GM12878 (cell line): Measurements from ENCODE around the gene TMEM225B. TPM values are rescaled to one million over a fixed set of nuclear protein-coding genes. Genes with fewer than 3 reads are reported as not detected.

Experiments used
- ATAC-seq: fragments of 200-7000 bp; cut with Tn5 transposase; 3 replicates; pipeline ENCODE4 v1.9.1; 2020; ENCODE audit warnings: mild to moderate bottlenecking, moderate library complexity
- BruUV-seq: library from RNA; stranded (reverse); fragments of 400-500 nt; replicated peaks from 2 replicates; lab custom pipeline; 2021; lab: Mats Ljungman, UMichigan
- CTCF ChIA-PET: fragments of 300-600 bp; sonication (Branson Sonifier 250); formaldehyde crosslinking; extraction: SDS; loops from one replicate; lab custom pipeline; 2021; ENCODE audit warnings: inconsistent platforms; lab: Yijun Ruan, JAX
- POLR2A ChIA-PET: fragments of 350-600 bp; formaldehyde crosslinking; extraction: SDS; loops from one replicate; lab custom pipeline; 2021; ENCODE audit warnings: inconsistent platforms; lab: Charles Lee
- RAD21 ChIA-PET: fragments of 300-600 bp; sonication (Branson Sonifier 250); formaldehyde crosslinking; loops from one replicate; lab custom pipeline; 2023; ENCODE audit warnings: antibody characterized with exemption; ENCODE audit not compliant: unreplicated experiment; lab: Charles Lee
- SMC1A ChIA-PET: fragments of 300-600 bp; sonication (Branson Sonifier 250); formaldehyde crosslinking; loops from one replicate; lab custom pipeline; 2023; ENCODE audit not compliant: unreplicated experiment, uncharacterized antibody; lab: Charles Lee
- DNase-seq: peaks from one replicate; pipeline ENCODE4 v3.0.0-alpha.2; 2011; ENCODE audit warnings: low read depth, low spot score
- FAIRE-seq: peaks from 3 replicates; lab custom pipeline; 2011; peaks lifted over from hg19 to GRCh38; lab: Jason Lieb, UNC
- H2AFZ ChIP-seq: 2 replicates; pipeline ENCODE4 v1.6.0; 2011; ENCODE audit warnings: low read depth, low read length, control low read depth; ENCODE audit not compliant: control insufficient read depth
- H3K27ac ChIP-seq: 2 replicates; pipeline ENCODE4 v1.5.1; 2011; ENCODE audit warnings: control low read depth; ENCODE audit not compliant: control insufficient read depth, insufficient read depth
- H3K27me3 ChIP-seq, 2 experiments: replicated peaks in 1 of 2; 2 replicates each; pipeline versions ENCODE4 v1.6.0 to v1.6.1; 2011; ENCODE audit warnings: low read length in 1 of 2; ENCODE audit not compliant: control insufficient read depth in 2 of 2, insufficient read depth in 2 of 2
- H3K36me3 ChIP-seq, 2 experiments: 2 replicates each; pipeline ENCODE4 v1.5.1; 2011; ENCODE audit warnings: low read length in 1 of 2; ENCODE audit not compliant: control insufficient read depth in 2 of 2, insufficient read depth in 2 of 2
- H3K4me1 ChIP-seq: 2 replicates; pipeline ENCODE4 v1.6.1; 2011; ENCODE audit warnings: mild to moderate bottlenecking, low read length, moderate library complexity, mixed read lengths; ENCODE audit not compliant: control insufficient read depth, insufficient read depth
- H3K4me2 ChIP-seq: 2 replicates; pipeline ENCODE4 v1.6.0; 2011; ENCODE audit warnings: control low read depth; ENCODE audit not compliant: control insufficient read depth, insufficient read depth
- H3K4me3 ChIP-seq: fragments of 200-600 bp; sonication (generic); 2 replicates; pipeline ENCODE4 v1.5.1; 2016
- H3K79me2 ChIP-seq: 2 replicates; pipeline ENCODE4 v1.6.0; 2011; ENCODE audit warnings: low read length; ENCODE audit not compliant: control insufficient read depth, insufficient read depth
- H3K9ac ChIP-seq: 2 replicates; pipeline ENCODE4 v1.8.0; 2011; ENCODE audit warnings: low read length, control low read depth, mixed read lengths; ENCODE audit not compliant: control insufficient read depth, insufficient read depth
- H3K9me3 ChIP-seq: replicated peaks from 3 replicates; pipeline ENCODE4 v1.5.1; 2011; ENCODE audit warnings: mild to moderate bottlenecking, low read length; ENCODE audit not compliant: control insufficient read depth, insufficient read depth
- H4K20me1 ChIP-seq: 2 replicates; pipeline ENCODE4 v1.6.0; 2011; ENCODE audit not compliant: control insufficient read depth, insufficient read depth
- CBX3 ChIP-seq: fragments of 200-600 bp; sonication (generic); IDR thresholded peaks from 2 replicates; pipeline ENCODE4 v1.6.1; 2016; ENCODE audit warnings: low read depth, borderline replicate concordance
- CREM ChIP-seq: IDR thresholded peaks from 2 replicates; pipeline ENCODE4 v1.6.1; 2014; ENCODE audit warnings: antibody characterized with exemption, low read depth
- EZH2 ChIP-seq: IDR thresholded peaks from 2 replicates; pipeline ENCODE4 v1.6.1; 2012; ENCODE audit warnings: low read depth, mild to moderate bottlenecking, control low read depth, inconsistent platforms, low read length, borderline replicate concordance; ENCODE audit not compliant: control insufficient read depth
- FOXK2 ChIP-seq: fragments of 450-650 bp; IDR thresholded peaks from 2 replicates; pipeline ENCODE4 v1.6.1; 2017; ENCODE audit warnings: mild to moderate bottlenecking, moderate library complexity
- FOXM1 ChIP-seq: IDR thresholded peaks from 2 replicates; pipeline ENCODE4 v1.6.1; 2012; ENCODE audit warnings: low read depth, mild to moderate bottlenecking, inconsistent platforms, low read length, moderate library complexity
- IRF5 ChIP-seq: fragments of 450-650 bp; IDR thresholded peaks from 2 replicates; pipeline ENCODE4 v1.6.1; 2017; ENCODE audit warnings: borderline replicate concordance
- KDM1A ChIP-seq: fragments of 200-600 bp; sonication (generic); IDR thresholded peaks from 2 replicates; pipeline ENCODE4 v1.6.1; 2016; ENCODE audit warnings: borderline replicate concordance
- NFYA ChIP-seq: IDR thresholded peaks from 2 replicates; pipeline ENCODE4 v1.6.1; 2011; ENCODE audit warnings: low read depth, mild to moderate bottlenecking, low read length, improper control_type of control experiment, borderline replicate concordance
- RAD21 ChIP-seq: IDR thresholded peaks from 2 replicates; pipeline ENCODE4 v1.6.1; 2011; ENCODE audit warnings: mild to moderate bottlenecking, low read depth, low read length, moderate library complexity; ENCODE audit not compliant: insufficient read depth
- SIX5 ChIP-seq: IDR thresholded peaks from 2 replicates; pipeline ENCODE4 v1.6.1; 2011; ENCODE audit warnings: mild to moderate bottlenecking, low read depth, low read length, moderate library complexity; ENCODE audit not compliant: severe bottlenecking
- SRF ChIP-seq, 2 experiments: IDR thresholded peaks; 2 replicates each; pipeline ENCODE4 v1.6.1; 2011; ENCODE audit warnings: low read depth in 2 of 2, low read length in 2 of 2, mild to moderate bottlenecking in 1 of 2, moderate library complexity in 1 of 2
- WGBS: methylation state at CpG from one replicate; pipeline ENCODE4 v1.1.6; 2016; ENCODE audit warnings: low lambda C conversion rate; ENCODE audit not compliant: insufficient replicate concordance, insufficient coverage; ENCODE audit errors: missing lambda C conversion rate; 5-methylcytosine and 5-hydroxymethylcytosine counted together
- in situ Hi-C: fragments of 300-500 bp; cut with MboI; formaldehyde crosslinking; loops from 9 replicates; pipeline ENCODE4 v1.14.3; 2018; ENCODE audit warnings: mixed read lengths
- intact Hi-C: fragments of 100-400 bp; cut with micrococcal nuclease; formaldehyde crosslinking; loops from one replicate; pipeline ENCODE4 v1.14.2; 2022; ENCODE audit not compliant: unreplicated experiment
- polyA plus RNA-seq, 11 experiments: library from polyadenylated mRNA; depleted of rRNA in 4 of 11; unstranded in 6 of 11; stranded (reverse) in 5 of 11; fragments of >200 nt; fragmentation: Nextera tagmentation in 4 of 11; fragmentation: Illumina TruSeq in 1 of 11; extraction: Ambion mirVana in 4 of 11; extraction: Trizol in 1 of 11; gene quantifications; 1 replicate in 1 of 11; 2 replicates in 10 of 11; pipeline versions ENCODE4 v1.2.1 to v1.2.3, GENCODE V29; 2011 to 2016; ENCODE audit warnings: inconsistent platforms in 2 of 11, missing spikeins in 2 of 11, low read depth in 1 of 11
- total RNA-seq, 4 experiments: library from RNA; depleted of rRNA in 3 of 4; stranded (reverse); fragments of >200 nt in 3 of 4; fragmentation: Illumina TruSeq in 1 of 4; extraction: Trizol in 1 of 4; gene quantifications; 2 replicates each; pipeline versions ENCODE4 v1.2.1 to v1.2.3, GENCODE V29; 2013 to 2021
- TF ChIP-seq, protein P1 (sequence below): IDR thresholded peaks from 2 replicates; pipeline ENCODE4 v1.6.1; 2012; ENCODE audit warnings: mild to moderate bottlenecking, low read depth, low read length
- TF ChIP-seq, protein P2 (sequence below): fragments of 450-650 bp; IDR thresholded peaks from 2 replicates; pipeline ENCODE4 v1.6.1; 2017; ENCODE audit warnings: low read depth, mild to moderate bottlenecking, moderate library complexity
- TF ChIP-seq, protein P3 (sequence below): fragments of 450-650 bp; formaldehyde crosslinking; IDR thresholded peaks from 2 replicates; pipeline ENCODE4 v1.4.0; 2022; ENCODE audit warnings: mild to moderate bottlenecking, moderate library complexity

TMEM225B gene
- total and polyA plus RNA-seq, 10 of the 15 experiments (the other 5 are each of a cell fraction or from before 2014, with no cell fraction given): 0.22 to 1.9 (median 0.43) TPM

GRCh38 chr7:99622596-99622995, 24.5 kb downstream of the TMEM225B start:
- CTCF ChIA-PET: no interaction called here
- WGBS: 95% methylated on average over 10 of the region's 10 CpGs
- intact Hi-C loops (no loop called here), in situ Hi-C loops (no loop called here)
- RAD21 ChIA-PET: no interaction called here
- no peak overlapping the region for H3K4me3 ChIP-seq
- H3K9ac ChIP-seq: no peak overlapping the region
- ATAC-seq (no peak), DNase-seq (no peak), FAIRE-seq (no peak)
- no peak overlapping the region for H2AFZ ChIP-seq
- no peak overlapping the region for H3K27ac ChIP-seq
- H3K4me2 ChIP-seq: no peak overlapping the region
- no peaks in the 10 kb centered on the region for H4K20me1 ChIP-seq
- POLR2A ChIA-PET: no interaction called here
- H3K79me2 ChIP-seq: peaks cover 5% of the 10 kb centered on the region
- no peaks in the 10 kb centered on the region for H3K27me3 ChIP-seq
- H3K4me1 ChIP-seq: no peaks in the 10 kb centered on the region
- no TSS peak for BruUV-seq
- H3K36me3 ChIP-seq: peaks cover 26 to 51% of the 10 kb centered on the region in 2 experiments
- SMC1A ChIA-PET: no interaction called here
- H3K9me3 ChIP-seq: no peaks in the 10 kb centered on the region
- no peak for TF ChIP-seq CBX3
- no peak for TF ChIP-seq IRF5
- no peak for TF ChIP-seq FOXM1
- TF ChIP-seq, protein P1, sequence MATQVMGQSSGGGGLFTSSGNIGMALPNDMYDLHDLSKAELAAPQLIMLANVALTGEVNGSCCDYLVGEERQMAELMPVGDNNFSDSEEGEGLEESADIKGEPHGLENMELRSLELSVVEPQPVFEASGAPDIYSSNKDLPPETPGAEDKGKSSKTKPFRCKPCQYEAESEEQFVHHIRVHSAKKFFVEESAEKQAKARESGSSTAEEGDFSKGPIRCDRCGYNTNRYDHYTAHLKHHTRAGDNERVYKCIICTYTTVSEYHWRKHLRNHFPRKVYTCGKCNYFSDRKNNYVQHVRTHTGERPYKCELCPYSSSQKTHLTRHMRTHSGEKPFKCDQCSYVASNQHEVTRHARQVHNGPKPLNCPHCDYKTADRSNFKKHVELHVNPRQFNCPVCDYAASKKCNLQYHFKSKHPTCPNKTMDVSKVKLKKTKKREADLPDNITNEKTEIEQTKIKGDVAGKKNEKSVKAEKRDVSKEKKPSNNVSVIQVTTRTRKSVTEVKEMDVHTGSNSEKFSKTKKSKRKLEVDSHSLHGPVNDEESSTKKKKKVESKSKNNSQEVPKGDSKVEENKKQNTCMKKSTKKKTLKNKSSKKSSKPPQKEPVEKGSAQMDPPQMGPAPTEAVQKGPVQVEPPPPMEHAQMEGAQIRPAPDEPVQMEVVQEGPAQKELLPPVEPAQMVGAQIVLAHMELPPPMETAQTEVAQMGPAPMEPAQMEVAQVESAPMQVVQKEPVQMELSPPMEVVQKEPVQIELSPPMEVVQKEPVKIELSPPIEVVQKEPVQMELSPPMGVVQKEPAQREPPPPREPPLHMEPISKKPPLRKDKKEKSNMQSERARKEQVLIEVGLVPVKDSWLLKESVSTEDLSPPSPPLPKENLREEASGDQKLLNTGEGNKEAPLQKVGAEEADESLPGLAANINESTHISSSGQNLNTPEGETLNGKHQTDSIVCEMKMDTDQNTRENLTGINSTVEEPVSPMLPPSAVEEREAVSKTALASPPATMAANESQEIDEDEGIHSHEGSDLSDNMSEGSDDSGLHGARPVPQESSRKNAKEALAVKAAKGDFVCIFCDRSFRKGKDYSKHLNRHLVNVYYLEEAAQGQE: no peak
- TF ChIP-seq CREM: no peak
- TF ChIP-seq, protein P2, sequence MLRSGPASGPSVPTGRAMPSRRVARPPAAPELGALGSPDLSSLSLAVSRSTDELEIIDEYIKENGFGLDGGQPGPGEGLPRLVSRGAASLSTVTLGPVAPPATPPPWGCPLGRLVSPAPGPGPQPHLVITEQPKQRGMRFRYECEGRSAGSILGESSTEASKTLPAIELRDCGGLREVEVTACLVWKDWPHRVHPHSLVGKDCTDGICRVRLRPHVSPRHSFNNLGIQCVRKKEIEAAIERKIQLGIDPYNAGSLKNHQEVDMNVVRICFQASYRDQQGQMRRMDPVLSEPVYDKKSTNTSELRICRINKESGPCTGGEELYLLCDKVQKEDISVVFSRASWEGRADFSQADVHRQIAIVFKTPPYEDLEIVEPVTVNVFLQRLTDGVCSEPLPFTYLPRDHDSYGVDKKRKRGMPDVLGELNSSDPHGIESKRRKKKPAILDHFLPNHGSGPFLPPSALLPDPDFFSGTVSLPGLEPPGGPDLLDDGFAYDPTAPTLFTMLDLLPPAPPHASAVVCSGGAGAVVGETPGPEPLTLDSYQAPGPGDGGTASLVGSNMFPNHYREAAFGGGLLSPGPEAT: no peak
- TF ChIP-seq RAD21: no peak
- no peak for TF ChIP-seq SIX5
- no peak for TF ChIP-seq EZH2
- TF ChIP-seq SRF (IDR thresholded peaks at IDR 0.05; ENCODE audit: low read depth in 2 of 2, low read length in 2 of 2): no peak
- TF ChIP-seq, protein P3, sequence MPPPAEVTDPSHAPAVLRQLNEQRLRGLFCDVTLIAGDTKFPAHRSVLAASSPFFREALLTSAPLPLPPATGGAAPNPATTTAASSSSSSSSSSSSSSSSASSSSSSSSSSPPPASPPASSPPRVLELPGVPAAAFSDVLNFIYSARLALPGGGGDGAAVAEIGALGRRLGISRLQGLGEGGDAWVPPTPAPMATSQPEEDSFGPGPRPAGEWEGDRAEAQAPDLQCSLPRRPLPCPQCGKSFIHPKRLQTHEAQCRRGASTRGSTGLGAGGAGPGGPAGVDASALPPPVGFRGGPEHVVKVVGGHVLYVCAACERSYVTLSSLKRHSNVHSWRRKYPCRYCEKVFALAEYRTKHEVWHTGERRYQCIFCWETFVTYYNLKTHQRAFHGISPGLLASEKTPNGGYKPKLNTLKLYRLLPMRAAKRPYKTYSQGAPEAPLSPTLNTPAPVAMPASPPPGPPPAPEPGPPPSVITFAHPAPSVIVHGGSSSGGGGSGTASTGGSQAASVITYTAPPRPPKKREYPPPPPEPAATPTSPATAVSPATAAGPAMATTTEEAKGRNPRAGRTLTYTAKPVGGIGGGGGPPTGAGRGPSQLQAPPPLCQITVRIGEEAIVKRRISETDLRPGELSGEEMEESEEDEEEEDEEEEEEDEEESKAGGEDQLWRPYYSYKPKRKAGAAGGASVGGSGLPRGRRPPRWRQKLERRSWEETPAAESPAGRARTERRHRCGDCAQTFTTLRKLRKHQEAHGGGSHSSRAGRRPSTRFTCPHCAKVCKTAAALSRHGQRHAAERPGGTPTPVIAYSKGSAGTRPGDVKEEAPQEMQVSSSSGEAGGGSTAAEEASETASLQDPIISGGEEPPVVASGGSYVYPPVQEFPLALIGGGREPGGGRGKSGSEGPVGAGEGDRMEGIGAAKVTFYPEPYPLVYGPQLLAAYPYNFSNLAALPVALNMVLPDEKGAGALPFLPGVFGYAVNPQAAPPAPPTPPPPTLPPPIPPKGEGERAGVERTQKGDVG (CRISPR knock-in tag): no peak
- TF ChIP-seq NFYA: no peak
- no peak for TF ChIP-seq FOXK2
- TF ChIP-seq KDM1A: no peak
